Endothelial cell of umbilical vein (primary cell): Measurements from ENCODE around the gene RNLS. TPM values are rescaled to one million over a fixed set of nuclear protein-coding genes. Genes with fewer than 3 reads are reported as not detected.

Experiments
- BruUV-seq: library from RNA; stranded (reverse); fragments of 400-500 nt; replicated peaks from 2 replicates; lab custom pipeline; 2021; lab: Mats Ljungman, UMichigan
- CTCF ChIA-PET: fragments of 300-600, 350-600 bp; sonication (Branson Sonifier 250); formaldehyde crosslinking; loops from one replicate; lab custom pipeline; 2021; ENCODE audit warnings: antibody characterized with exemption, inconsistent platforms; lab: Charles Lee
- POLR2A ChIA-PET: fragments of 300-600, 350-600 bp; sonication (Branson Sonifier 250); formaldehyde crosslinking; loops from one replicate; lab custom pipeline; 2021; ENCODE audit warnings: antibody characterized with exemption, inconsistent platforms; lab: Charles Lee
- DNase-seq: peaks from one replicate; pipeline ENCODE4 v3.0.0-alpha.2; 2011; ENCODE audit warnings: low read depth, low spot score
- FAIRE-seq: peaks from 2 replicates; lab custom pipeline; 2011; peaks lifted over from hg19 to GRCh38; lab: Jason Lieb, UNC
- H2AFZ ChIP-seq: 2 replicates; pipeline ENCODE4 v1.6.0; 2012; ENCODE audit warnings: low read depth, low read length, control low read depth, inconsistent platforms
- H3K27ac ChIP-seq: 2 replicates; pipeline ENCODE4 v1.5.1; 2011; ENCODE audit warnings: low read depth, mild to moderate bottlenecking, control low read depth, low read length, moderate library complexity; ENCODE audit not compliant: insufficient read depth
- H3K27me3 ChIP-seq, 2 experiments: 2 replicates each; pipeline versions ENCODE4 v1.6.0 to v1.6.1; 2011; ENCODE audit warnings: low read length in 2 of 2, mixed read lengths in 1 of 2; ENCODE audit not compliant: control insufficient read depth in 2 of 2, insufficient read depth in 2 of 2
- H3K36me3 ChIP-seq, 2 experiments: 2 replicates in 1 of 2; 3 replicates in 1 of 2; pipeline ENCODE4 v1.5.1; 2011; ENCODE audit warnings: low read length in 2 of 2, mild to moderate bottlenecking in 1 of 2, moderate library complexity in 1 of 2; ENCODE audit not compliant: control insufficient read depth in 2 of 2, insufficient read depth in 2 of 2; ENCODE audit errors: extremely low read depth in 1 of 2
- H3K4me1 ChIP-seq: 3 replicates; pipeline ENCODE4 v1.5.1; 2011; ENCODE audit warnings: mild to moderate bottlenecking, low read length; ENCODE audit not compliant: control insufficient read depth, insufficient read depth; ENCODE audit errors: extremely low read depth
- H3K4me2 ChIP-seq: 2 replicates; pipeline ENCODE4 v1.6.1; 2011; ENCODE audit warnings: low read length, control low read depth, mixed read lengths; ENCODE audit not compliant: insufficient read depth
- H3K4me3 ChIP-seq, 3 experiments: fragments of 200-600 bp in 1 of 3; sonication (generic), shearing (Covaris generic) in 1 of 3; replicated peaks in 1 of 3; 2 replicates each; pipeline ENCODE4 v1.5.1; 2011 to 2016; ENCODE audit warnings: control low read depth in 3 of 3, low read length in 3 of 3, mild to moderate bottlenecking in 2 of 3, inconsistent platforms in 1 of 3, low read depth in 1 of 3, moderate library complexity in 1 of 3; ENCODE audit not compliant: insufficient read depth in 1 of 3
- H3K79me2 ChIP-seq: 2 replicates; pipeline ENCODE4 v1.6.0; 2012; ENCODE audit warnings: low read length, inconsistent platforms; ENCODE audit not compliant: control insufficient read depth, insufficient read depth
- H3K9ac ChIP-seq: replicated peaks from 2 replicates; pipeline ENCODE3; 2011; ENCODE audit warnings: low read length, control low read depth; ENCODE audit not compliant: insufficient read depth; ENCODE audit errors: extremely low read depth
- H3K9me1 ChIP-seq: replicated peaks from 3 replicates; pipeline ENCODE4 v1.6.0; 2011; ENCODE audit warnings: mild to moderate bottlenecking, low read length; ENCODE audit not compliant: control insufficient read depth, insufficient read depth; ENCODE audit errors: extremely low read depth
- H3K9me3 ChIP-seq: replicated peaks from 2 replicates; pipeline ENCODE4 v1.5.1; 2012; ENCODE audit warnings: low read length, inconsistent platforms; ENCODE audit not compliant: control insufficient read depth, insufficient read depth
- H4K20me1 ChIP-seq: replicated peaks from 2 replicates; pipeline ENCODE3; 2011; ENCODE audit warnings: mild to moderate bottlenecking, low read length; ENCODE audit not compliant: control insufficient read depth, insufficient read depth; ENCODE audit errors: extremely low read depth
- EZH2 ChIP-seq: IDR thresholded peaks from 2 replicates; pipeline ENCODE4 v1.6.1; 2012; ENCODE audit warnings: borderline replicate concordance, low read depth, mild to moderate bottlenecking, moderate library complexity, low read length, inconsistent platforms; ENCODE audit not compliant: severe bottlenecking
- GATA2 ChIP-seq: IDR thresholded peaks from 2 replicates; pipeline ENCODE4 v1.7.0; 2011; ENCODE audit warnings: low read depth, mild to moderate bottlenecking, moderate library complexity, mixed read lengths, low read length; ENCODE audit not compliant: insufficient read length, insufficient read depth
- JUN ChIP-seq: IDR thresholded peaks from 2 replicates; pipeline ENCODE4 v1.6.1; 2011; ENCODE audit warnings: borderline replicate concordance, low read depth; ENCODE audit not compliant: insufficient read length, insufficient read depth
- MAX ChIP-seq: IDR thresholded peaks from 2 replicates; pipeline ENCODE4 v1.6.1; 2011; ENCODE audit not compliant: insufficient read depth, insufficient read length
- POLR2A ChIP-seq: IDR thresholded peaks from 2 replicates; pipeline ENCODE4 v1.6.1; 2012; ENCODE audit warnings: low read depth, mild to moderate bottlenecking, control low read depth, low read length
- POLR2AphosphoS5 ChIP-seq: IDR thresholded peaks from 2 replicates; pipeline ENCODE4 v1.6.1; 2012; ENCODE audit warnings: low read depth, mild to moderate bottlenecking, control low read depth, low read length, moderate library complexity; ENCODE audit not compliant: insufficient read depth
- dilution Hi-C: fragments of 300-500 bp; cut with MboI; formaldehyde crosslinking; loops from one replicate; pipeline ENCODE4 v1.15.0; 2019; ENCODE audit warnings: low sequenced_read_pairs; ENCODE audit not compliant: extremely low pct_ligation_motif_present
- intact Hi-C: fragments of 100-400 bp; cut with micrococcal nuclease; formaldehyde crosslinking; loops from one replicate; pipeline ENCODE4 v1.10.0; 2022
- polyA plus RNA-seq, 4 experiments: library from polyadenylated mRNA; depleted of rRNA in 3 of 4; stranded (reverse) in 3 of 4; unstranded in 1 of 4; fragments of >200 nt; gene quantifications; 2 replicates each; pipeline versions ENCODE4 v1.2.1 to v1.2.3, GENCODE V29; 2011 to 2012; ENCODE audit warnings: missing spikeins in 1 of 4
- total RNA-seq: library from RNA; stranded (reverse); gene quantifications from 2 replicates; pipeline ENCODE4 v1.2.3, GENCODE V29; 2021
- TF ChIP-seq, protein P1 (sequence below), 2 donors: IDR thresholded peaks; 1 replicate in 1 of 2; 2 replicates in 1 of 2; pipeline ENCODE4 v1.5.1; 2011; ENCODE audit warnings: low read length in 2 of 2, mild to moderate bottlenecking in 2 of 2, moderate library complexity in 2 of 2, control low read depth in 1 of 2, inconsistent platforms in 1 of 2, low read depth in 1 of 2; ENCODE audit not compliant: insufficient read depth in 1 of 2; ENCODE audit errors: extremely low read depth in 1 of 2

Gene RNLS
- total and polyA plus RNA-seq, 2 donors (not counting 3 experiments of a cell fraction or from before 2014, with no cell fraction given): 2.5 to 4.6 TPM

DNA sequence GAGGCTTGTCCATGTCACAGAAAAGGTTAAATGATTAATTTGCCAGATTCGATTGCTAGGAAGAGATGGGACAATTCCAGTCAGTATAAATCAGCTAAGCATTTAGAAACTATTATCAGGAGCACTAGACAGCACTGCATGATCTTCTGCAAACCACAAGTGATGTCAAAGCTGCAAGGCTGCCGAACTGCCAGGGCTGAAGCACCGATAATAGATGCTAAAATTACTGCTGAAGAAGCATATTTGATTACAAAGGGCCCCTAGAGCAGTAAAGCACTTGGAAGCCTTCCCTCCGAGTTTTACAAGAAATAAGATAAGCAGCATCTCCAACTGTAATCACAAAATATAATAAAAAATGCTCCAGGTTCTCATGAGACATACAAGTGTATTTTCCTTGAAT is 40.6 kb downstream of the RNLS start:
- TF ChIP-seq JUN: no peak
- no peak for TF ChIP-seq MAX
- TF ChIP-seq POLR2A: no peak
- no peak for TF ChIP-seq GATA2
- no peak for TF ChIP-seq EZH2
- TF ChIP-seq, protein P1, sequence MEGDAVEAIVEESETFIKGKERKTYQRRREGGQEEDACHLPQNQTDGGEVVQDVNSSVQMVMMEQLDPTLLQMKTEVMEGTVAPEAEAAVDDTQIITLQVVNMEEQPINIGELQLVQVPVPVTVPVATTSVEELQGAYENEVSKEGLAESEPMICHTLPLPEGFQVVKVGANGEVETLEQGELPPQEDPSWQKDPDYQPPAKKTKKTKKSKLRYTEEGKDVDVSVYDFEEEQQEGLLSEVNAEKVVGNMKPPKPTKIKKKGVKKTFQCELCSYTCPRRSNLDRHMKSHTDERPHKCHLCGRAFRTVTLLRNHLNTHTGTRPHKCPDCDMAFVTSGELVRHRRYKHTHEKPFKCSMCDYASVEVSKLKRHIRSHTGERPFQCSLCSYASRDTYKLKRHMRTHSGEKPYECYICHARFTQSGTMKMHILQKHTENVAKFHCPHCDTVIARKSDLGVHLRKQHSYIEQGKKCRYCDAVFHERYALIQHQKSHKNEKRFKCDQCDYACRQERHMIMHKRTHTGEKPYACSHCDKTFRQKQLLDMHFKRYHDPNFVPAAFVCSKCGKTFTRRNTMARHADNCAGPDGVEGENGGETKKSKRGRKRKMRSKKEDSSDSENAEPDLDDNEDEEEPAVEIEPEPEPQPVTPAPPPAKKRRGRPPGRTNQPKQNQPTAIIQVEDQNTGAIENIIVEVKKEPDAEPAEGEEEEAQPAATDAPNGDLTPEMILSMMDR (IDR thresholded peaks at IDR 0.05; ENCODE audit: extremely low read depth in 1 of 2, insufficient read depth in 1 of 2, low read depth in 1 of 2, low read length in 2 of 2): no peak
- TF ChIP-seq POLR2AphosphoS5: no peak
- Histone ChIP-seq H3K27me3 (no peaks in the 10 kb centered on the region), H2AFZ (no peak overlapping the region), H3K4me3 (no peak overlapping the region), H3K36me3 (no peaks in the 10 kb centered on the region), H3K79me2 (no peaks in the 10 kb centered on the region), H3K4me1 (peaks cover 9% of the 10 kb centered on the region), H4K20me1 (no peaks in the 10 kb centered on the region), H3K9me3 (no peaks in the 10 kb centered on the region), H3K9ac (no peak overlapping the region), H3K4me2 (no peak overlapping the region), H3K27ac (no peak overlapping the region), H3K9me1 (no peaks in the 10 kb centered on the region)
- FAIRE-seq (no peak), DNase-seq (no peak)
- ChIA-PET CTCF (interaction anchor here (0.5 to 1.2 kb wide), 2 partner anchors 227 to 390 kb away, joined by 3 read pairs; no protein-coding TSS in a partner anchor), POLR2A (no interaction called here)
- dilution Hi-C loops (no loop called here), intact Hi-C loops (no loop called here)
- BruUV-seq: no TSS peak
